ENCODE results near the gene PHTF2.

The PHTF2 gene

DNA sequence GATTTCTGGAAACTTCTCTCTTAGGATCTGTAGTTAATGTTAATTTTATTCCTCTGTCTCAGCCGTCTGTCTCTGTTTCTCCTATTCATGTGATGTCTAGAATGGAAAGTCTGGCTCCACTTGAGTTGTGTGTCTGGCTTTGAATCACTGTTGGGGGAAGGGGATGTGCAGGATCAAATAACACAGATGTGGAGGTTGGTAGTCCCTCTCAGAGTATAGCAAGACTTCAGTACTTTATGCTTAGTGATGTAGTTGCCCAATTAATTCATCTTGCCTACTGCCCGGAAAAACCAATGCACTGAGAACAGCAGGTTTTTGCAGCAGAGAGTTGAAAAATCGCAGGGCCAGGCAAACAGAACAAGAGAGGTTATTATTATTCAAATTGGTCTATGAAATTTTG lies 79.2 kb downstream of the PHTF2 start:
- DNase-seq (ENCODE audit: low read depth in 3 of 3), result no peak

DNA sequence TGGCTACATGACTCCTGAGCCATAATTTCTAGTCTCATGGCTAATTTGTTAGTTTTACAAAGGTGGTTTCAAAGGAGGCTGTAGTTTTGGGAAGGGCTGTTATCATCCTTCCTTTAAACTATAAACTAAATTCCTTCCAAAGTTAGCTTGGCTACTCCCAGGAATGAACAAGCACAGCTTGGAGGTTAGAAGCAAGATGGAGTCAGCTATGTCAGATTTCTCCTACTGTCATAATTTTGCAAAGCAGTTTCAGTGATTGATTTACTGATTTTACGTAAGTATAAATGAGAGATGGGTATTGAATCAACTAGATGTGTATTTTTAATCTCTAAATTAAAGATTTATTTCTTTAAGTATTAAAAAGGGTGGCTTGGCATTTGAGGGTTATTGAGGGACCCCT lies 79.9 kb downstream of the PHTF2 start:
- DNase-seq (ENCODE audit: low read depth in 3 of 3), result no peak

DNA sequence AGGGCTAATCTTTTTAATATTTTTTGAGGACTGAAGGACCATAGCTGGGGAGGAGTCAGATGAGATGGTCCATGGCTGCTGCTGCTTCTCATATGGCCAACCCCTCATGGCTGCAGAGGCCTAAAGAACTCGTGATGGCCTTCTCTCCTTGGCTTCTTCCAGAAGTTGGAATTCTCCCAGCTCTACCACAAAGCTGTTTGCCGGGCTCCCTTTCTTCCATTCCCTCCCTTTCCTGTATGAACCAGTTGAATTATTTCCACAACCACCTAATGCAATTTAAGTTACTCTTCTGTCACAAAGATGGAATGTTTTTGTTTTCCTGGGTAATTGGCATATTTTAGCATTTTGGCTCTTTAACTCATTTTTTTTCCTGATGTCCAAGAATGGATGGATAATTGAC lies 80.7 kb downstream of the PHTF2 start:
- DNase-seq (ENCODE audit: low read depth in 3 of 3), result no peak

DNA sequence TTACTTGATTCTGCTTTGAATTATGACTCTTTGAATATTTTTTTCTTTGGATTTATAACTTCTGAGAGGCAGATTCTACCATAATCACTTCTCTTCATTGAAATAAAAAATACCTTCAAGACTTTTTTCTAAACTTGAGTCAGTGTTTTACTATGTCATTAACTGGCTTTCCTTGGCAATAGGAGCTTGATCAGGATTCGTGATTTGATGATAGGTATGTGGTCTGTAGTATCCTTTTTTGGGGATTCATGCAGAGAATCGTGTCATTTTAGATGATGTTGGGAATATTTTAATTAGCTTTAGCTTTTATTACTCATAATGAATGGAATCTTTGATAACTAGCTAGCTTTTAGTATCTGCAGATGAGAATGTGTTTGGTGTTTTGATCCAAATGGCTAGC lies 83.3 kb downstream of the PHTF2 start:
- DNase-seq (ENCODE audit: low read depth in 3 of 3), result no peak

DNA sequence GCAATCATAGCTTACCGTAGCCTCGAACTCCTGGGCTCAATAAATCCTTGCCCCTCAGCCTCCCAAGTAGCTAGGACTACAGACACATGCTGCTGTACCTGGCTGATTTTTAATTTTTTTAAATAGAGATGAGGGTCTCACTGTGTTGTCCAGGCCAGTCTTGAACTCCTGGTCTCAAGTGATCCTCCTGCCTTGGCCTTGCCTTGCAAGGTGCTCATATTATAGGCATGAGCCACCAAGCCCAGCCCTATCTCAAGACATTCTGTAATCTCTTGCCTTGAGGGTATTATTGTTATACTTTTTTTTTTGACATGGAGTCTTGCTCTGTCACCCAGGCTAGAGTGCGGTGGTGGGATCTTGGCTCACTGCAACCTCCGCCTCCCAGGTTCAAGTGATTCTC lies 86.6 kb downstream of the PHTF2 start:
- DNase-seq (ENCODE audit: low read depth in 3 of 3), result no peak

DNA sequence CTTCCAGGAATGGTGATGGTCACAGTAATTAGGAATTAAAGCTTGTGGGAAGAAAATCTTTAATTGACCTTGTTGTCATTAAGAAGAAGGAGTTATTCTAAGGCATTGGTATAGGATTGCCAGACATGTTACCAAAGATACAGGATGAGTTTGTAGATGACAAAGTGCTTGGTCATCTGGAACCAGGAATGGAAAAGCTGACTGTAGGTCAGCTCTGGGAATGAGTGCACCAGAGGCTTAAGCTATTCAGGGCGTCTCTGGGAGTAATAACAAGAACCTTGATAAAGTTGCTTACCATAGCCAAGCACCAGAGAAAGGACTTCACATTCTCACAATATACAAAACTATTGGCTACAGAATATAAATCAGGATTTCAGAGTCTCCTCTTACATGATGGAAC lies 89.0 kb downstream of the PHTF2 start:
- no peak for DNase-seq (ENCODE audit: low read depth in 3 of 3)

DNA sequence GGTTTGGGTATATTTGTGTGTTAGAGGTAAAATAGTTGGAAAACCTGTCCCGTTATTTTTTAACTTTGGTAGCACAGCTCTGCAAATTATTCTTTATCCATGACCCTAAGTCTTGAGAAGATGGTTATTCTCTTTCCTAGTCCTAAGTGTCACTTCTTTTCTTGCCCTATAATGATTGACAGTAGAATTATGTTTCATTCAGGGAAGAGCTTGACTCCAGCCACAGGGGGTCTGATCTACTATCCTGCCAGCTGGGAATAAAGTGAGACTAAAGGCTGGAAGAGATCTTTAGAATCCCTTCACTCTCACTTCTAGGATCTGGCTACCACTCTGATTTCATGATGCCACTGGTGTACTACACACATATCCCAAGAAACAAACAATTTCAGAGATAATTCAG lies 90.4 kb downstream of the PHTF2 start:
- DNase-seq (ENCODE audit: low read depth in 3 of 3), result no peak

DNA sequence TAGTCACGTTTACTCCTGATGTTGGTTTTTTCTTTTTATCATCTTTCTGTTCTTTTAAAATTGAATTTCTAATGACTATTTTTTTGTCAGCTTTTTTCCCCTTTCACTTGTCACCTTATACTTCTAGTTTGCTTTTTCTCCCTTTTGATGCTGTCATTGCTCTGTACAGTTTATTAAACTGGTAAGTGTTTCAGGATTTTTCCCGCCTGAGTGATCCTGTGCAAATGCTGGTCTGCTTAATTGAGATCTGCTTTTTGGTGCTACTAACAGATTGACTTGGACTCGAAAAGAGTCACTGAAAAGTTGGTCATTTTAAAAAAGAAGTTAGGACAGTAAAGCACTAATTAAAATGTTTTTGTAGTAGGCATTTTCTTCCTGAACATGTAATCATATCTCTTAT lies 95.2 kb downstream of the PHTF2 start:
- no peak for DNase-seq (ENCODE audit: low read depth in 3 of 3)

DNA sequence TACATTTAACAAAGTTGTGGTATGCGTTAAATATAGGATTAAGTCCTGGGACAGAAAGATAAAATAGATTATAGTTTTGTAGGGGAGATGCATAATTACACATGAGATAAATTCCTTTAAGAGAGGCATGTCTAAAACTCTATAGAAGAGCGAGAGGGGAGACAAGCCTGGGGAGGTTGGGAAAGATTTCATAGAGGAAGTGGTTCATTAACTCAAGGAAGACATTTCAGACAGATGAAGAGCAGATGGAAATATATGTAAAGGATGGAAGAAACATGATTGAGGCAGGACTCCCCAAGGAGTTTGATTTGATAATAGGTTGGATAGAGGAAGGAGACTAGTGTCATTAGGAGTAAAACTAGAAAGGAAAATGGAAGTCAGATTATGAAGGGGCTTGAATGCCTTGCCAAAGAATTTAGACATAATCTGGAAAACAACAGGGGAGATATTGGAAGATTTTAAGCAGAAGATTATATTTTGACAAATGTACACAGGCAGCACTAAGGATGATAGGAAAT lies 96.1 kb downstream of the PHTF2 start:
- no peak for DNase-seq (ENCODE audit: low read depth in 3 of 3)

DNA sequence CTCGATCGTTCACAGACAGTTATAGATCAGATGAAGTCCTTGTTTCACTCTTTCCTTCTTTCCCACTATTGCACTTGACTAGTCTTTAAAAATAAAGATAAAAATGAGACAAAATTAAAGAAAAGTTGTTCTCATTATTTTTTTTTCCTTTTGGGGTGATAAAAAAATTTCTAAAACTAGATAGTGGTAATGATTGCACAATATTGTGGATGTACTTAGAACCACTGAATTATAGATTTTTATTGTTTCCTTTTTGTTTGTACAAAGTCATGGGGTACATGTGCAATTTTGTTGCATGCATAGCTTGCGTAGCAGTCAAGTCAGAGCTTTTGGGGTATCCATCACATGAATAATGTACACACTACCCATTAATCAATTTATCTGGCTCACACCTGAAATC lies 97.3 kb downstream of the PHTF2 start:
- DNase-seq (ENCODE audit: low read depth in 3 of 3), result no peak

DNA sequence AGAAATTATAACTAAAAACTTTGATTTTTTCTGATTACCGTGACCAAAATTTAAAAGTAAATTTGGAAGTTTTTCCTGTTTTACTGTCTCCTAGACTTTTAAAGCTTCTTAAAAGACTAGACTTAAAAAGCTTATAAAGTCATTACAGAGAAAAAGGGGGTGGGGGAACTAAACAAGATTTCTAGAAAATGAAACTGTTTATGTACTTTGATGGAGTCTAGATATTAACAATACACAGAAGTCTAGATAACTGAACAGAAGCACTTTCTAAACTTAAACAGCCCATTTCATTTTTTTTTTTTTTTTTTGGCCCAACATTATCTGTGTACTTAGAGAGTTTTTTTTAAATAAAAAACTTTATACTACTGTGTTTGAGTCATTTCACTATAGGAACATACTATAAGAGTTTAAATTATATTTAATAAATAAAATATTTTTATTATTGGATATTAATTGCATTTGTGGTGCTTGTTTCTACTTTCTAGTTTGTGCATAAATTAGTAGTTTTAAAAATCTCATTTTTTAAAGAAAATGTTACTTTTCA lies 98.5 kb downstream of the PHTF2 start:
- DNase-seq (ENCODE audit: low read depth in 3 of 3), result no peak

DNA sequence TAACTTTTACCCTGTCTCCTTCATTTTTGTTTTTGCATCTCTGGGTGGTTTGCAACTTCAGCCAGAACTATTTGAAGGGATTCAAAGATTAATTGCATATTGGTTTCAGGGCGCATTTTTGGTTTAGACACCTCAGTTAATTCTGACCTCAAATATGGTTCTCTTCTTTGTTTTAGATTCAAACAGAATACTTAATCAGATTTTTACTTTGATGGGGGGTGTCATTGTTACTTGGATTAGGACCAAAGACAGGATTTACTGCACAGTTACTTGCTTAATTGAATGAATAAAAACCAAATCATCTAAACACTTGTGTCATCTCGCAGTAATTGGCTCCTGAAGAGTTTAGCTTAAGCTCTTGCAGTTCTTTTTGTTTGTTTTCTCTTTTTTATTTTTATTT lies 100.9 kb downstream of the PHTF2 start:
- no peak for DNase-seq (ENCODE audit: low read depth in 3 of 3)

DNA sequence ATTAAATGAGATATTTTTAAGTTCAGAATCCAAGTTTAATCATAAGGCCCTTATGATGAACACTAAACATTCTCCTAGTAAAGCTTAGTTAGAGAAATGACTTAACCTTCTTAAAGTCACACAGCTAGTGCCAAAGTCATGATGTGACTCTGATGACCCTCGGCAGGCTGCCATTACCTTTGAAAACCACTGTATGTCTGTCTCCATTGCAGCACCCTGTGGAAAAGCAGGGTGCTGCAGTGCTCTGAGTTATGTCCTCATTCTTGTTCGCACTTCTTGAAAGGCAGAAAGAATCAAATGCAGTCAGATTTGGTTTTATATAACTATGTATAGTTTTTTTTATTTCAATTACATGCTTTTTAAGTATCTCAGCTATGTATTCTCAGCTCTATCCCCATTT lies 105.0 kb downstream of the PHTF2 start:
- no peak for DNase-seq (ENCODE audit: low read depth in 3 of 3)

DNA sequence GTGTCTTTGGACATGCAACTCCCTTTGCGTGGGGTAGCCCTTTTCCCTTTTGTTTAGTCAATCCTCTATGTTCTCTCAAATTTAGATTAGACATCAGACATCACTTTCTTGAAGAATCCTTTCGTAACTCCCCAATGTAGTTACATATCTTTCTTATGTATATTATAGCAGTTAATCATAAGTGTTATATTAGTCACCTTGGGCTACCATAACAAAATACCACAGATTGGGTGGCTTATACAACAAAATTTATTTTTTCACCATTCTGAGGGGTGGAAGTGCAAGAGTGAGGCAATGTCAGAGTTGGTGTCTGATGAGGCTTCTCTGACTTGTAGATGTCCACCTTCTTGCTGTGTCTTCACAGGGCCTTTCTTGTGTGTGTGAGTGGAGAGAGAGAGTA lies 105.7 kb downstream of the PHTF2 start:
- DNase-seq (ENCODE audit: low read depth in 3 of 3), result no peak

DNA sequence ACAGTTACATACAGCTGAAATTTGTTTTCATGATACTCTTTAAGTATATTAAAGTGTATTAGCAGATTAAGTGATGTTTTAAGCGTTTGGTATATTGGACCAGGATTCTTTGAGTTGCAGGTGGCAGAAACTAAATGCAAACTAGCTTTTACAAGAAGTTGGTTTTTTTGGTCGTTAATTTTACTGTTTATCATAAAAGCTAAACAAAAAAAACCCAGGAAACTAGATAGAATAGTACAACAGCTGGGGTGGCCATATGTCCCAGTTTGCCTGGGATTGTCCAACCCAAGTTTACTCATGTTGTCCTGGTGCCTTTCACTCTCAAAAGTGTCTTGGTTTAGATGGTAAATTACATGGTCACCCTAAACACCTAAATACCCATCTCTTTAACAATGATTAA lies 108.7 kb downstream of the PHTF2 start:
- no peak for DNase-seq (ENCODE audit: low read depth in 3 of 3)

DNA sequence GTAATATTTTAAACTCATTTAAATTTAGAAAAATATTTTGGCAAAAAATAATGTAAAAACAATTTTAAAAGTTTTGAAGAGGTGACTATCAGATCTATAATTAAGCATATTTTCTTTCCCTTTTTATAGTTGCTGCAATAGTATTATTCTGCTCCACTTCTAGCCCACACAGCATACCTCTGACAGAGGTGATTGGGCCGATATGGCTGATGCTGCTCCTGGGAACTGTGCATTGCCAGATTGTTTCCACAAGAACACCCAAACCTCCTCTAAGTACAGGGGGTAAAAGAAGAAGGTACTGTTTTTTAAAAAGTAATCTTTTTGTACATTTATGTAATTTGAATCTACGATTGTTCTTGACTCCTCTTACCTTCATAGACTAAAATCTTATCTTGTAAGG lies 110.1 kb downstream of the PHTF2 start:
- DNase-seq (ENCODE audit: low read depth in 3 of 3), result no peak

DNA sequence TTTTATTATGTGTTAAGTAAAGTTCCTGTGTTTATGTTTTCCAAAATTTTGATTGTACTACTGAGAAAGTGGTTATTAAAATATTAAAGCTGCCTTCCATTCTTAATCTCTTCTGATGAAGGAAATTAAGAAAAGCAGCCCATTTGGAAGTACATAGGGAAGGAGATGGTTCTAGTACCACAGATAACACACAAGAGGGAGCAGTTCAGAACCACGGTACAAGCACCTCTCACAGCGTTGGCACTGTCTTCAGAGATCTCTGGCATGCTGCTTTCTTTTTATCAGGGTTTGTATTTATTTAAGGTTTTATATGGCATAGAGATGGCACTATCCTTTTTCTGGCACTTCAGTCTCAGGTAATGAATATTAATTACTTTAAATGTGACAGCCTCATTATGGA lies 111.6 kb downstream of the PHTF2 start:
- no peak for DNase-seq (ENCODE audit: low read depth in 3 of 3)

DNA sequence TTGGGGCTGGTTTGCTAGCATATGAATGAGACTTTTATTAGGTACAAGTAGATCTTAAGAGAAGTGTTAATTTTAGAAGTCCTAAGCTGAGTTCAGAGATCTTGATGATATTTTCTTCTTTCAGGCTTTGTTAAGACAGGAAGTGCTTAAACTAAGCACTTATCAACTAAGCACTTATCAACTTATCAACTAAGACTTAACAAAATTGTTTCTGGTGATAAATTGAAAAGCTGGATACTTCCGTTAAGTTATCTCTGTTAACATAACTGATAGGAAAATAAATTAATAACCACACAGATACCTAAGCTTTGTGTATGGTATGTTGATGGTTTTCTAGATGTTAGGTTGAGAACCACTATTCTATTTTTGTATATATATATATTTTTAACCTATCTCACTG lies 113.7 kb downstream of the PHTF2 start:
- DNase-seq (ENCODE audit: low read depth in 3 of 3), result no peak

DNA sequence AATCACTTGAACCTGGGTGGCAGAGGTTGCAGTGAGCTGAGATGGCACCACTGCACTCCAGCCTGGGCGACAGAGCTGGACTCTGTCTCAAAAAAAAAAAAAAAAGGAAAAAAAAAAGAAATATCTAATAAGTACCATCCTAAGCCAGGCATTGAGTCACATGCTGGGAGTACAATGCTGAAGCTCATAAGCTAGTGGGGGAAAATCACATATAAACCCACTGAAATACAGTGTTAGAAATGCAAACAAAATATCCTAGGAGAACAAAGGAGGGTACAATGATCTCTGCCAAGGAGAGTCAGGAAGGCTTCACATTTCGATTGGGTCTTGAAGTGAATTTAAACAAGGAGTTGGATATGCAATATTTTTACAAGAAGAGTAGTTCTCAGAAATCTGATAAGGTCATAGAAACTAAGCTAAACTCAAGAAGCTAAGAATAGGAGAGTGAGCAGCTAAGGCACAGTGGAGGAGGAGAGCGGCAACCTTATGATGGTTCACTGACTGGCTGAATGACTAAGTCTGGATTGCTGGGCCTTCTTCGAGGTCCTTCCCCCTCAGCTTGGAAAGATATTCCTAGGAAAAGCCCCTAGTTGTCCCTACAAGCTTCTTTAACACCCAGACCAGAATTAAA lies 115.5 kb downstream of the PHTF2 start:
- DNase-seq (ENCODE audit: low read depth in 3 of 3), result no peak

DNA sequence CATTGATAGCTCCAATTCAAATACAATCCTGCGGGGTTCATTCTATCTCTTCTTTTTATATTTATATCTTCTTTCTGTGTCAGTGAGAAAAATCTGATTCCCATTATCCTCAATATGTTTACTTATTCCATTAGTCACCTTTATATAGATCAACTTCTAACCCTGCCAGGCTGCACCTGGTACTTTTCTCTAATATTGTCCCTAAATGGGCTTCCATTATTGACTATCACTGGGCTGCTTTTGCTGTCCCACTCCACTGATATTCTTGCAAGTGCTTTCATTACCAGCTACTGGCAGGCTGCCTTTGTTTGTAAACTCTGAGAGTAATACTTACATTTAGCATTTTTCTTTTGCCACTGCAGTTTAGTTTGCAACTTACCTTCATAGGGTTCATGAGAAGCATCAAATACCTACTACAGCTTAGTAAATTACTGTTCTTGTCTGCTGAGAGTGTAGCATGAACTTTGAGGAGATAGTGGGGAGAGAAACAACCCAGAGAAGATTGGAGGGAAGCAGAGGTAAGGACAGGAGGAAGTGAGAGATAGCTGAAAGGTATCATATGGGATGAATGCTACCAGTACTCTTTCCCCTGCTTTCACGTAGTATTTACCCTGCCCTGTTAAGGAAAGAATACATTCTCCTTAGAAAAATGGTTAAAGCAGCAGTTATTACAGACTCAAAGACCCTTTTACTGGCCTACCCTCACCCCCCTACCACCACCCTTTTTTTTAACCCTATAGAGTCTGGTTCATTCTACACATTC lies 119.1 kb downstream of the PHTF2 start:
- DNase-seq (ENCODE audit: low read depth in 3 of 3), result no peak

DNA sequence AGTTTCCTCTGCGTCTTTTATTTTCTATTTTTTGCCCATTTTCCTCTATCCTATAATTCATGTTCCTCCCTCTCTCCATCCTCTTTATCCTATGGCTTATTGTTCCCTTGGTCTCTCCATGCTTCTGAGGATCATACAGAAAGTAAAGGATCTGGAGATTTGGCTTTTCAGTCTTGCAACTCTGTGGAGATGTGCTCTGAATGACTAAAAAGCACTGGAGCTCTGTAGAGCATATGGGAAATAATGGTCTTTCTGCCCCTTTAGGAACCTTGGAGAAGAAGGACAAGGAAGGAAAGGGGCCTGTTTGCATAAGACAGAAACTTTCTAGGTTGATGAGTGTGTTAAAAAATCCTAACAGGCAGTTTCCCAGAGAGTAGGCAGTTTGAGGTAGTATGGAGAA lies 120.1 kb downstream of the PHTF2 start:
- DNase-seq (ENCODE audit: low read depth in 3 of 3), result no peak

DNA sequence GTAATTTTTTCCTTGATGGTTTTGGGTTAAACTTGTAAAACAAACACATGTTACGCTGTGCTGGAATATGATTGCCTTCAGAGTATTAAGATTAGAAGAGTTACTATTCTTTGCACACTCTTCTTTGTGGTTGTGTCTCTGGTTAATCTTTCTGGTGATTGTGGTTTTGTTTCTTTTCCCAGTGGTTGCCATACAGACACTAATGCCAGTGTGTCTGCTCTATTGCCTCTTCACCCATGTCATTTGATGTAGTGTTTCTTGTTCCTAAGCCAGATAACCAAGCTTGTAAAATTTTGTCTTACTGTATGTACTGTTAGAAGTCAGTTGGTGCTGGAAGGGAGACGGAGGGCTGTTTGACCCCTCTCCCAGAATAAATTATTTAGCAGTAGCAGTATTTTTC lies 124.8 kb downstream of the PHTF2 start:
- DNase-seq (ENCODE audit: low read depth in 3 of 3), result no peak

DNA sequence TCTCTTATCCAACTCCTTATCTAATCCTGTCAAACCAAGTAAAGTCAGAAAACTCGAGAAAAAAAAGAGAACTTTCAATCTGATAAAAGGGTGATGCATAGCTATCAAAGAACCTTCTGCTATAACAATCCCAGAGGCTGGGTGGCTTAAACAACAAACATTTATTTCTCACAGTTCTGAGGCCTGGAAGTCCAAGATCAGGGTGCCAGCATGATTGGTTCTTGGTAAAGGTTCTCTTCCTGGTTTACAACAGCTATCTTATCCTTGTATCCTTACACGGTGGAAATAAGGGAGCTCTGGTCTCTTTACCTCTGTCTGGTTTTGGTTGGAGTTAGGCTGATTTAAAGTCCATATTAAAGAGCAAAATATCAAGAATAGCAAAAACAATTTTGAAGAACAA lies 131.9 kb downstream of the PHTF2 start:
- DNase-seq (ENCODE audit: low read depth in 3 of 3), result no peak

Data from stimulated activated CD4-positive, alpha-beta T cell treated with anti-CD3 and anti-CD28 coated beads, TNF-alpha, amount 100 ng/mL, for 4 hours (primary cell).